PC-9 (cell line): ENCODE measurements around the gene CFAP97D1. TPM values are rescaled to one million over a fixed set of nuclear protein-coding genes. Genes with fewer than 3 reads are reported as not detected.

Experiments used
- BruUV-seq: library from RNA; stranded (reverse); fragments of 400-500 nt; replicated peaks from 2 replicates; lab custom pipeline; 2021; lab: Mats Ljungman, UMichigan
- CTCF ChIA-PET: fragments of 300-600 bp; sonication (Branson Sonifier 250); formaldehyde crosslinking; loops from one replicate; lab custom pipeline; 2022; ENCODE audit warnings: antibody characterized with exemption; lab: Charles Lee
- POLR2A ChIA-PET: fragments of 300-600 bp; sonication (Branson Sonifier 250); formaldehyde crosslinking; loops from one replicate; lab custom pipeline; 2022; ENCODE audit warnings: antibody characterized with exemption; ENCODE audit not compliant: unreplicated experiment; lab: Charles Lee
- DNase-seq, 2 experiments: peaks; one replicate each; pipeline versions ENCODE4 v3.0.0 to v3.0.0-alpha.2; 2015 to 2022; ENCODE audit warnings: mixed read lengths in 1 of 2
- H2AFZ ChIP-seq: fragments of 200-600 bp; sonication (generic); 2 replicates; pipeline ENCODE4 v1.8.1; 2017; ENCODE audit warnings: antibody characterized with exemption
- H3F3A ChIP-seq: fragments of 200-600 bp; sonication (generic); 2 replicates; pipeline ENCODE4 v1.8.1; 2017; ENCODE audit warnings: antibody characterized with exemption, mild to moderate bottlenecking, low read depth; ENCODE audit not compliant: insufficient read depth
- H3K27ac ChIP-seq: fragments of 200-600 bp; sonication (generic); 2 replicates; pipeline ENCODE4 v1.6.1; 2016; ENCODE audit warnings: mixed run types
- H3K27me3 ChIP-seq: fragments of 200-600 bp; sonication (generic); 2 replicates; pipeline ENCODE4 v1.6.1; 2016; ENCODE audit warnings: low read depth, mixed run types; ENCODE audit not compliant: insufficient read depth
- H3K36me3 ChIP-seq: fragments of 200-600 bp; sonication (generic); 2 replicates; pipeline ENCODE4 v1.6.1; 2016; ENCODE audit warnings: low read depth, mixed run types
- H3K4me1 ChIP-seq: fragments of 200-600 bp; sonication (generic); replicated peaks from 2 replicates; pipeline ENCODE4 v1.6.1; 2016; ENCODE audit warnings: mixed run types; ENCODE audit not compliant: insufficient read depth
- H3K4me2 ChIP-seq: fragments of 200-600 bp; sonication (generic); 2 replicates; pipeline ENCODE4 v1.6.1; 2017; ENCODE audit warnings: mixed run types
- H3K4me3 ChIP-seq: fragments of 200-600 bp; sonication (generic); 2 replicates; pipeline ENCODE4 v1.6.1; 2016; ENCODE audit warnings: mixed run types
- H3K79me2 ChIP-seq: fragments of 200-600 bp; sonication (generic); 2 replicates; pipeline ENCODE4 v1.6.1; 2017; ENCODE audit warnings: low read depth, mixed run types
- H3K9me2 ChIP-seq: fragments of 200-600 bp; sonication (generic); 2 replicates; pipeline ENCODE4 v1.8.1; 2017; ENCODE audit warnings: mild to moderate bottlenecking; ENCODE audit not compliant: insufficient read depth
- H3K9me3 ChIP-seq: fragments of 200-600 bp; sonication (generic); 2 replicates; pipeline ENCODE4 v1.8.1; 2016; ENCODE audit warnings: low read depth; ENCODE audit not compliant: insufficient read depth
- H4K20me1 ChIP-seq: fragments of 200-600 bp; sonication (generic); 2 replicates; pipeline ENCODE4 v1.8.1; 2017; ENCODE audit not compliant: insufficient read depth
- CTCF ChIP-seq: fragments of 200-600 bp; sonication (generic); conservative IDR thresholded peaks from 2 replicates; pipeline ENCODE4 v1.6.1; 2017; ENCODE audit warnings: mixed run types, antibody characterized with exemption, mild to moderate bottlenecking, moderate library complexity
- EZH2 ChIP-seq: fragments of 200-600 bp; sonication (generic); IDR thresholded peaks from 2 replicates; pipeline ENCODE4 v1.8.0; 2017; ENCODE audit warnings: antibody characterized with exemption, low read depth
- intact Hi-C: fragments of 100-400 bp; cut with micrococcal nuclease; formaldehyde crosslinking; loops from one replicate; pipeline ENCODE4 v1.10.0; 2022; ENCODE audit not compliant: unreplicated experiment
- total RNA-seq: library from RNA; stranded (reverse); gene quantifications from 2 replicates; pipeline ENCODE4 v1.2.3, GENCODE V29; 2021

Gene CFAP97D1
- total RNA-seq, 1 experiment from 2014 or later, result not detected

DNA sequence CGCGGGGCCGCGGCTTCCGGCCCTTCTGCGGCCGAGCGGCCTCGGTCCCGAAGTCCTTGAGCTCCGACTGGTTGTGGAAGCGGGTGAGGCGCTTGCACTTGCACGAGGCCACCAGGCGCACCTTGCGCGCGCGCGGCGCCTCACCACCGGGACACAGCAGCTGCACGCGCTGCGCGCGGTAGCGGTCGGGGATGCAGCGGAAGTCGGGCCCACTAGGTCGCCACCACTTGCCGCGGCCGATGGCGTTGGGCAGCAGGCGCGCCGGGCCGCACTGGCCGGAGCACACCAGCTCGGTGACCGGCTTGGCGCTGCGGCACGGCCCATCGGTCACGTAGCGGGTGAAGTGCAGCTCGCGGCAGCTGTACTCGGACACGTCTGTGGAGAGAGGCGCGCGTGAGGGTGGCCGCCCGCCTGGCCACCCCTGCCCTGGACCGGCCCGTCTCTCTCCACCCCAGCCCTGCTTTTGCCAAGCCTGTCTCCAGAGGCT lies 24.8 kb upstream of the CFAP97D1 start:
- H3K27me3 ChIP-seq, result no peaks in the 10 kb centered on the region
- no peak overlapping the region for H3K4me3 ChIP-seq
- no peak overlapping the region for H3K27ac ChIP-seq
- H3K9me3 ChIP-seq, result no peaks in the 10 kb centered on the region
- ChIA-PET CTCF (no interaction called here), POLR2A (no interaction called here)
- no peak overlapping the region for H2AFZ ChIP-seq
- no peak for TF ChIP-seq CTCF
- TF ChIP-seq EZH2, result no peak
- no peak overlapping the region for H3K4me2 ChIP-seq
- H3F3A ChIP-seq, result peaks cover 26% of the 10 kb centered on the region; the same call in 1 of the 2 replicates
- no peaks in the 10 kb centered on the region for H4K20me1 ChIP-seq
- DNase-seq, result no peak
- BruUV-seq, result no TSS peak
- intact Hi-C loops, result no loop called here
- H3K36me3 ChIP-seq, result no peaks in the 10 kb centered on the region
- H3K79me2 ChIP-seq, result no peaks in the 10 kb centered on the region
- H3K9me2 ChIP-seq, result no peaks in the 10 kb centered on the region
- H3K4me1 ChIP-seq, result peaks cover 37% of the 10 kb centered on the region

DNA sequence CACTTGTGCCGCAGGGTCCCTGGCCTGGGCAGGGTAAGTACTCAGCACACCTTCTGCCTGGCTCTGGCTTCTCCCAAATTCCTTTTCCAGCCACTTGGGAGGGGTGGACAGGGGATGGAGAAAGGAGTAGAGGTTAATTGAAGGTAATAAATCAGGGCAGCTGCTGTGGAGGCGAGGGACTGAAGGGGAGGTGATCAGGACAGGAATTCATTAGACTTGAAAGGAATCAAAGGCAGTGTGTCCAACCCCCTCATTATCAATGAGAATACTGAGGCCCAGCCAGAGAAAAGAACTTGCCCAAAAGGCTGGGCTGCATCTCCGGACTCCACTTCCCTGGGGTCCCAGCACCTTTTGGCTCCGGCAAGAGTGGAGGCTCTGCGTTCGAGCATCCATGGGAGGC lies 24.0 kb upstream of the CFAP97D1 start:
- BruUV-seq, result no TSS peak
- H3K4me3 ChIP-seq, result no peak overlapping the region

DNA sequence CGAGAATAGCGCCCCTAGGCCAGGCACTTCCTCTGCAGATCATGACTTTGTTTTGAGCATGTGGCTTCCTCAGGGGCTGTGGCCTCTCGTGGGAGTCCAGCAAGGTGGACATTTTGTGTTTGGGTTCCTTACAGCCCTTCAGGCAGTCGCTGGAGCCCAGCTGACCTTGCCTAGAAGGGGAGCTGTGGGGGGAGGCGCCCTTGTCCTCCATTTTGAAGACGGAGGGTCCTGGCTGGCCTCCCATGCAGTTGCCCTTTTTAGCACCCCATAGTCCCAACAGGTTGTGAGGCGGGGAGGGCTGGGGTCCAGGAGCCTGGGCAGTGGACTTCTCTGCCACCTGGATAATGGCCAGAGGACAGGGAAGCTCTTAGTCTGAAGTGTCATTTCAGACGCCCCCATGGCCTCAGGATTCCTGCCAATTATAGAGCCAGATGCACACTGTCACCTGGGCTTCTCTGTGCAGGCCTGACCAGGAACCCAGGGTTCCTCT lies 23.0 kb upstream of the CFAP97D1 start:
- Histone ChIP-seq H3K4me3 (no peak overlapping the region), H3K27me3 (no peaks in the 10 kb centered on the region), H3F3A (peaks cover 23% of the 10 kb centered on the region; the same call in 1 of the 2 replicates), H3K9me3 (no peaks in the 10 kb centered on the region), H3K9me2 (no peaks in the 10 kb centered on the region), H3K27ac (no peak overlapping the region), H4K20me1 (no peaks in the 10 kb centered on the region), H3K4me1 (peaks cover 31% of the 10 kb centered on the region), H3K4me2 (no peak overlapping the region), H3K79me2 (no peaks in the 10 kb centered on the region), H3K36me3 (no peaks in the 10 kb centered on the region), H2AFZ (no peak overlapping the region)
- CTCF ChIA-PET, result interaction anchor here (0.5 kb wide), 1 partner anchor 72 kb away, joined by 11 read pairs; no protein-coding TSS in a partner anchor
- intact Hi-C loops, result no loop called here
- TF ChIP-seq CTCF, result no peak
- no peak for TF ChIP-seq EZH2
- DNase-seq, result no peak
- BruUV-seq, result no TSS peak
- POLR2A ChIA-PET, result interaction anchor here (0.5 kb wide), 1 partner anchor 160 kb away, joined by 3 read pairs; no protein-coding TSS in a partner anchor

More for the DNA sequence above, 24.0 kb upstream of the CFAP97D1 start:
- no peaks in the 10 kb centered on the region for H3K27me3 ChIP-seq
- no peaks in the 10 kb centered on the region for H3K36me3 ChIP-seq
- H2AFZ ChIP-seq, result no peak overlapping the region
- H3K4me1 ChIP-seq, result peaks cover 31% of the 10 kb centered on the region
- H3K4me2 ChIP-seq, result no peak overlapping the region
- intact Hi-C loops, result no loop called here
- DNase-seq, result no peak
- no peaks in the 10 kb centered on the region for H3K79me2 ChIP-seq
- H3K9me2 ChIP-seq, result no peaks in the 10 kb centered on the region
- H3K9me3 ChIP-seq, result no peaks in the 10 kb centered on the region
- ChIA-PET CTCF (no interaction called here), POLR2A (interaction anchor here (0.6 kb wide), 1 partner anchor 62 kb away, joined by 4 read pairs; no protein-coding TSS in a partner anchor)
- TF ChIP-seq CTCF, result no peak
- no peak for TF ChIP-seq EZH2
- peaks cover 23% of the 10 kb centered on the region; the same call in 1 of the 2 replicates for H3F3A ChIP-seq
- H3K27ac ChIP-seq, result no peak overlapping the region
- H4K20me1 ChIP-seq, result no peaks in the 10 kb centered on the region
